ENCODE results near the gene TLR9.

Gene TLR9

GRCh38 chr3:52240886-52241370 is 15.5 kb upstream of the TLR9 start:
- DNase-seq: no peak
- no peak for TF ChIP-seq GATA1 (IDR thresholded peaks at IDR 0.05; ENCODE audit: low read depth, low read length)
- no peak for TF ChIP-seq POLR2A (IDR thresholded peaks at IDR 0.05; ENCODE audit: low read length)

- DNase-seq: peak; percentile 91 to 93
- TF ChIP-seq GATA1 (IDR thresholded peaks at IDR 0.05; ENCODE audit: low read depth, low read length): no peak
- TF ChIP-seq POLR2A (IDR thresholded peaks at IDR 0.05; ENCODE audit: low read length): peak; percentile 92
Measured at GRCh38 chr3:52240059-52240885, 14.8 kb upstream of the TLR9 start.

- TF ChIP-seq POLR2A (IDR thresholded peaks at IDR 0.05; ENCODE audit: low read length) (peak; percentile 87), GATA1 (IDR thresholded peaks at IDR 0.05; ENCODE audit: low read depth, low read length) (no peak)
- DNase-seq: peak; percentile 83 to 90
Measured at GRCh38 chr3:52238761-52239701, 13.6 kb upstream of the TLR9 start, which contains the start of gene TWF2. Gene TWF2 (minus strand): TSS chr3:52239158. CDS start chr3:52239016, 142 bp downstream.

GRCh38 chr3:52238193-52238760 is 12.8 kb upstream of the TLR9 start:
- DNase-seq: peak; percentile 41 to 52
- TF ChIP-seq GATA1 (IDR thresholded peaks at IDR 0.05; ENCODE audit: low read depth, low read length) (no peak), POLR2A (IDR thresholded peaks at IDR 0.05; ENCODE audit: low read length) (no peak)

- peak; percentile 17 to 53 for DNase-seq
Measured at GRCh38 chr3:52237657-52238172, 12.3 kb upstream of the TLR9 start.

GRCh38 chr3:52237006-52237656 is 11.7 kb upstream of the TLR9 start:
- no peak for TF ChIP-seq POLR2A (IDR thresholded peaks at IDR 0.05; ENCODE audit: low read length)
- no peak for TF ChIP-seq GATA1 (IDR thresholded peaks at IDR 0.05; ENCODE audit: low read depth, low read length)
- no peak for DNase-seq

More at GRCh38 chr3:52237657-52238172, 12.3 kb upstream of the TLR9 start:
- no peak for TF ChIP-seq POLR2A (IDR thresholded peaks at IDR 0.05; ENCODE audit: low read length)
- no peak for TF ChIP-seq GATA1 (IDR thresholded peaks at IDR 0.05; ENCODE audit: low read depth, low read length)

GRCh38 chr3:52236424-52236886 is 11.0 kb upstream of the TLR9 start:
- TF ChIP-seq POLR2A (IDR thresholded peaks at IDR 0.05; ENCODE audit: low read length) (no peak), GATA1 (IDR thresholded peaks at IDR 0.05; ENCODE audit: low read depth, low read length) (no peak)
- no peak for DNase-seq

GRCh38 chr3:52234516-52235447 is 9.3 kb upstream of the TLR9 start:
- TF ChIP-seq GATA1 (IDR thresholded peaks at IDR 0.05; ENCODE audit: low read depth, low read length): no peak
- no peak for TF ChIP-seq POLR2A (IDR thresholded peaks at IDR 0.05; ENCODE audit: low read length)
- DNase-seq: no peak

GRCh38 chr3:52233968-52234367 is 8.5 kb upstream of the TLR9 start:
- DNase-seq: no peak
- TF ChIP-seq GATA1 (IDR thresholded peaks at IDR 0.05; ENCODE audit: low read depth, low read length) (no peak), POLR2A (IDR thresholded peaks at IDR 0.05; ENCODE audit: low read length) (no peak)

GRCh38 chr3:52233108-52233591 is 7.7 kb upstream of the TLR9 start:
- DNase-seq: no peak
- TF ChIP-seq POLR2A (IDR thresholded peaks at IDR 0.05; ENCODE audit: low read length): no peak
- TF ChIP-seq GATA1 (IDR thresholded peaks at IDR 0.05; ENCODE audit: low read depth, low read length): no peak

- peak; percentile 18 to 30 for DNase-seq
- no peak for TF ChIP-seq POLR2A (IDR thresholded peaks at IDR 0.05; ENCODE audit: low read length)
- no peak for TF ChIP-seq GATA1 (IDR thresholded peaks at IDR 0.05; ENCODE audit: low read depth, low read length)
Measured at GRCh38 chr3:52232279-52233107, 7.0 kb upstream of the TLR9 start.

Measured in erythroblast (primary cell).